B cell (primary cell): ENCODE measurements around the gene RMDN3. TPM values are rescaled to one million over a fixed set of nuclear protein-coding genes. Genes with fewer than 3 reads are reported as not detected.

ENCODE experiments used
- ATAC-seq: fragments of 200-7000 bp; cut with Tn5 transposase; one replicate; pipeline ENCODE4 v1.10.0; 2021; ENCODE audit warnings: low read depth, mild to moderate bottlenecking, moderate number of reproducible peaks, moderate library complexity
- CTCF ChIA-PET: fragments of 350-600 bp; sonication (Branson Sonifier 250); formaldehyde crosslinking; loops from one replicate; lab custom pipeline; 2021; ENCODE audit warnings: antibody characterized with exemption, inconsistent platforms; lab: Charles Lee
- POLR2A ChIA-PET: fragments of 350-600 bp; sonication (Branson Sonifier 250); formaldehyde crosslinking; loops from one replicate; lab custom pipeline; 2021; ENCODE audit warnings: antibody characterized with exemption; lab: Charles Lee
- DNase-seq: peaks from one replicate; pipeline ENCODE4 v3.0.0; 2013
- H2AFZ ChIP-seq: 2 replicates; pipeline ENCODE4 v1.6.1; 2012; ENCODE audit warnings: mild to moderate bottlenecking, low read depth, low read length; ENCODE audit not compliant: insufficient read depth, poor library complexity, severe bottlenecking
- H3K27ac ChIP-seq, 2 donors: 1 replicate in 1 of 2; 2 replicates in 1 of 2; pipeline ENCODE4 v1.5.1; 2012 to 2013; ENCODE audit warnings: low read length in 2 of 2, mild to moderate bottlenecking in 2 of 2, moderate library complexity in 1 of 2
- H3K27me3 ChIP-seq, 4 experiments: fragments of 200-600 bp in 1 of 4; sonication (generic) in 1 of 4; replicated peaks in 1 of 4; 1 replicate in 2 of 4; 2 replicates in 2 of 4; pipeline versions ENCODE4 v1.6.1 to v1.7.0; 2013 to 2016; ENCODE audit warnings: low read length in 3 of 4, mild to moderate bottlenecking in 2 of 4, mixed read lengths in 1 of 4, moderate library complexity in 1 of 4; ENCODE audit not compliant: insufficient read depth in 4 of 4, control insufficient read depth in 3 of 4; ENCODE audit errors: control extremely low read depth in 1 of 4
- H3K36me3 ChIP-seq, 2 experiments: replicated peaks in 1 of 2; 1 replicate in 1 of 2; 2 replicates in 1 of 2; pipeline versions ENCODE4 v1.6.1 to v1.7.1; 2013; ENCODE audit warnings: low read length in 1 of 2; ENCODE audit not compliant: insufficient read depth in 2 of 2, control insufficient read depth in 1 of 2; ENCODE audit errors: control extremely low read depth in 1 of 2, extremely low read depth in 1 of 2
- H3K4me1 ChIP-seq, 2 donors: fragments of 200-600 bp in 1 of 2; sonication (generic) in 1 of 2; 1 replicate in 1 of 2; 2 replicates in 1 of 2; pipeline versions ENCODE4 v1.5.1 to v1.6.1; 2013 to 2017; ENCODE audit warnings: low read length in 2 of 2; ENCODE audit not compliant: control insufficient read depth in 2 of 2, insufficient read depth in 2 of 2
- H3K4me2 ChIP-seq: replicated peaks from 2 replicates; pipeline ENCODE3; 2012; ENCODE audit warnings: mild to moderate bottlenecking, low read depth, low read length; ENCODE audit not compliant: poor library complexity, severe bottlenecking
- H3K4me3 ChIP-seq, 5 experiments: fragments of 200-600 bp in 1 of 5; sonication (generic) in 1 of 5; 1 replicate in 3 of 5; 2 replicates in 2 of 5; pipeline versions ENCODE4 v1.5.1 to v1.7.0; 2011 to 2016; ENCODE audit warnings: low read length in 4 of 5, mild to moderate bottlenecking in 4 of 5, low read depth in 2 of 5, control low read depth in 1 of 5, moderate library complexity in 1 of 5; ENCODE audit not compliant: insufficient read depth in 1 of 5; ENCODE audit errors: control extremely low read depth in 1 of 5, extremely low read depth in 1 of 5
- H3K79me2 ChIP-seq: fragments of 200-600 bp; sonication (generic); one replicate; pipeline ENCODE4 v1.6.0; 2016; ENCODE audit warnings: low read length; ENCODE audit not compliant: control insufficient read depth, insufficient read depth
- H3K9ac ChIP-seq: fragments of 200-600 bp; sonication (generic); 2 replicates; pipeline ENCODE4 v1.6.1; 2017; ENCODE audit warnings: mild to moderate bottlenecking, low read length, moderate library complexity
- H3K9me3 ChIP-seq, 3 donors: one replicate each; pipeline versions ENCODE4 v1.6.1 to v1.7.1; 2013; ENCODE audit warnings: low read length in 2 of 3; ENCODE audit not compliant: control insufficient read depth in 2 of 3, insufficient read depth in 1 of 3; ENCODE audit errors: control extremely low read depth in 1 of 3
- H4K20me1 ChIP-seq: 2 replicates; pipeline ENCODE4 v1.6.0; 2012; ENCODE audit warnings: mild to moderate bottlenecking, low read length; ENCODE audit not compliant: insufficient read depth, control insufficient read depth, poor library complexity, severe bottlenecking
- H3K27ac Mint-ChIP-seq: one replicate; pipeline ENCODE4 v1.8.0; 2021; ENCODE audit warnings: mixed read lengths
- H3K27me3 Mint-ChIP-seq: one replicate; pipeline ENCODE4 v1.8.0; 2021; ENCODE audit warnings: mixed read lengths
- H3K4me1 Mint-ChIP-seq: one replicate; pipeline ENCODE4 v1.8.0; 2021; ENCODE audit warnings: mixed read lengths
- H3K4me3 Mint-ChIP-seq: one replicate; pipeline ENCODE4 v1.8.0; 2021; ENCODE audit warnings: mixed read lengths
- H3K9me3 Mint-ChIP-seq: one replicate; pipeline ENCODE4 v1.8.0; 2022; ENCODE audit warnings: mixed read lengths; ENCODE audit not compliant: insufficient read depth
- CTCF ChIP-seq: fragments of 200-600 bp; IDR thresholded peaks from one replicate; pipeline ENCODE4 v1.8.0; 2022; ENCODE audit warnings: antibody characterized with exemption, mild to moderate bottlenecking
- EZH2 ChIP-seq: IDR thresholded peaks from 2 replicates; pipeline ENCODE4 v1.6.1; 2012; ENCODE audit warnings: borderline replicate concordance, low read depth, mild to moderate bottlenecking, moderate library complexity, low read length; ENCODE audit not compliant: insufficient read depth, poor library complexity, severe bottlenecking
- WGBS: methylation state at CpG from one replicate; pipeline ENCODE4 v1.1.5; 2013; ENCODE audit warnings: missing lambda C conversion rate; ENCODE audit not compliant: insufficient coverage; 5-methylcytosine and 5-hydroxymethylcytosine counted together
- intact Hi-C: fragments of 100-400 bp; cut with micrococcal nuclease; formaldehyde crosslinking; loops from one replicate; pipeline ENCODE4 v1.10.0; 2022
- polyA plus RNA-seq: library from polyadenylated mRNA; depleted of rRNA; stranded (reverse); fragments of >200 nt; gene quantifications from 2 replicates; pipeline ENCODE4 v1.2.3, GENCODE V29; 2012
- total RNA-seq, 2 donors: library from RNA; stranded (reverse); fragments of 120-200 nt in 1 of 2; gene quantifications; 1 replicate in 1 of 2; 2 replicates in 1 of 2; pipeline versions ENCODE4 v1.2.3 to v1.2.4, GENCODE V29; 2013 to 2022

RMDN3 gene
- total and polyA plus RNA-seq, 2 donors (not counting 1 experiment from before 2014, with no cell fraction given): 12.4 to 22.1 TPM

GRCh38 chr15:40747685-40748631 lies 7.1 kb downstream of the RMDN3 start:
- Histone ChIP-seq H3K9ac (no peak overlapping the region), H3K79me2 (peaks cover 33% of the 10 kb centered on the region), H3K9me3 (no peaks in the 10 kb centered on the region), H2AFZ (no peak overlapping the region), H3K4me1 (no peaks in the 10 kb centered on the region), H4K20me1 (no peaks in the 10 kb centered on the region), H3K27me3 (no peaks in the 10 kb centered on the region), H3K4me2 (no peak overlapping the region), H3K36me3 (peaks cover 1 to 54% of the 10 kb centered on the region in 2 experiments), H3K27ac (no peak overlapping the region), H3K4me3 (no peak overlapping the region)
- H3K27ac Mint-ChIP-seq: no peak overlapping the region
- WGBS: 87% methylated on average over 7 of the region's 7 CpGs
- H3K4me1 Mint-ChIP-seq: peaks cover 7% of the 10 kb centered on the region
- DNase-seq (no peak), ATAC-seq (no peak)
- H3K27me3 Mint-ChIP-seq: no peaks in the 10 kb centered on the region
- intact Hi-C loops: no loop called here
- ChIA-PET CTCF (interaction anchor here (0.6 to 14.3 kb wide), 6 partner anchors 12 to 131 kb away, joined by 3 to 177 read pairs (median 5); partner anchors contain the start of genes C15orf62 and ZFYVE19), POLR2A (interaction anchor here (1.5 kb wide), 1 partner anchor 35 kb away, joined by 4 read pairs; no protein-coding TSS in a partner anchor)
- no peak overlapping the region for H3K4me3 Mint-ChIP-seq
- TF ChIP-seq EZH2 (no peak), CTCF (no peak)
- no peaks in the 10 kb centered on the region for H3K9me3 Mint-ChIP-seq
